GM23248 (cell line): ENCODE data around the gene SMIM13. TPM values are rescaled to one million over a fixed set of nuclear protein-coding genes. Genes with fewer than 3 reads are reported as not detected.

ENCODE experiments used
- DNase-seq: peaks from one replicate; pipeline ENCODE4 v3.0.0-alpha.2; 2015
- H2AFZ ChIP-seq: fragments of 200-600 bp; sonication (generic); 2 replicates; pipeline ENCODE4 v1.6.1; 2016; ENCODE audit warnings: antibody characterized with exemption
- H3F3A ChIP-seq: fragments of 200-600 bp; sonication (generic); 2 replicates; pipeline ENCODE4 v1.6.1; 2016; ENCODE audit warnings: mild to moderate bottlenecking, antibody characterized with exemption, mixed run types; ENCODE audit not compliant: insufficient read depth
- H3K27ac ChIP-seq: fragments of 200-600 bp; sonication (generic); 2 replicates; pipeline ENCODE4 v1.5.1; 2016; ENCODE audit warnings: mild to moderate bottlenecking
- H3K27me3 ChIP-seq: fragments of 200-600 bp; sonication (generic); replicated peaks from 2 replicates; pipeline ENCODE4 v1.6.1; 2016; ENCODE audit warnings: mild to moderate bottlenecking; ENCODE audit not compliant: insufficient read depth
- H3K36me3 ChIP-seq: fragments of 200-600 bp; sonication (generic); 2 replicates; pipeline ENCODE4 v1.6.1; 2016; ENCODE audit warnings: low read depth, mild to moderate bottlenecking
- H3K4me1 ChIP-seq: fragments of 200-600 bp; sonication (generic); 2 replicates; pipeline ENCODE4 v1.6.1; 2016; ENCODE audit warnings: mild to moderate bottlenecking; ENCODE audit not compliant: insufficient read depth
- H3K4me2 ChIP-seq: fragments of 200-600 bp; sonication (generic); one replicate; pipeline ENCODE4 v1.6.1; 2016; ENCODE audit warnings: mild to moderate bottlenecking; ENCODE audit not compliant: unreplicated experiment
- H3K4me3 ChIP-seq: fragments of 200-600 bp; sonication (generic); 2 replicates; pipeline ENCODE4 v1.5.1; 2016; ENCODE audit warnings: mild to moderate bottlenecking
- H3K79me2 ChIP-seq: fragments of 200-600 bp; sonication (generic); 2 replicates; pipeline ENCODE4 v1.6.1; 2016; ENCODE audit warnings: mild to moderate bottlenecking; ENCODE audit not compliant: insufficient read depth
- H3K9ac ChIP-seq: fragments of 200-600 bp; sonication (generic); 2 replicates; pipeline ENCODE4 v1.6.1; 2016; ENCODE audit warnings: mild to moderate bottlenecking
- H3K9me2 ChIP-seq: fragments of 200-600 bp; sonication (generic); 2 replicates; pipeline ENCODE4 v1.6.1; 2016; ENCODE audit warnings: mixed run types, mild to moderate bottlenecking, moderate library complexity; ENCODE audit not compliant: insufficient read depth
- H3K9me3 ChIP-seq: fragments of 200-600 bp; sonication (generic); one replicate; pipeline ENCODE4 v1.6.1; 2017; ENCODE audit warnings: low read depth
- H4K20me1 ChIP-seq: fragments of 200-600 bp; sonication (generic); 2 replicates; pipeline ENCODE4 v1.6.0; 2016; ENCODE audit not compliant: insufficient read depth
- EZH2 ChIP-seq: fragments of 200-600 bp; sonication (generic); IDR thresholded peaks from 2 replicates; pipeline ENCODE4 v1.6.1; 2018; ENCODE audit warnings: antibody characterized with exemption, mild to moderate bottlenecking; ENCODE audit not compliant: insufficient read depth, poor library complexity, severe bottlenecking
- EZH2phosphoT487 ChIP-seq: fragments of 200-600 bp; sonication (generic); IDR thresholded peaks from 2 replicates; pipeline ENCODE4 v1.6.1; 2018; ENCODE audit warnings: antibody characterized with exemption, moderate library complexity, mild to moderate bottlenecking, low read depth; ENCODE audit not compliant: insufficient read depth
- WGBS, 2 experiments: methylation state at CpG; one replicate each; pipeline ENCODE4 v1.1.6; 2015 to 2017; ENCODE audit warnings: low lambda C conversion rate in 2 of 2, low coverage in 1 of 2; ENCODE audit errors: missing lambda C conversion rate in 2 of 2; 5-methylcytosine and 5-hydroxymethylcytosine counted together
- in situ Hi-C: fragments of 300-500 bp; cut with MboI; formaldehyde crosslinking; loops from 2 replicates; pipeline ENCODE4 v1.15.0; 2020
- polyA plus RNA-seq: library from polyadenylated mRNA; unstranded; fragments of >200 nt; fragmentation: Nextera tagmentation; extraction: Ambion mirVana; gene quantifications from 2 replicates; pipeline ENCODE4 v1.2.1, GENCODE V29; 2016
- total RNA-seq: library from RNA; depleted of rRNA; stranded (reverse); fragments of >200 nt; shearing (Covaris generic); gene quantifications from 2 replicates; pipeline ENCODE4 v1.2.3, GENCODE V29; 2014

Gene SMIM13
- total and polyA plus RNA-seq, 2 experiments from 2014 or later: 5.1 to 11.3 TPM

DNA sequence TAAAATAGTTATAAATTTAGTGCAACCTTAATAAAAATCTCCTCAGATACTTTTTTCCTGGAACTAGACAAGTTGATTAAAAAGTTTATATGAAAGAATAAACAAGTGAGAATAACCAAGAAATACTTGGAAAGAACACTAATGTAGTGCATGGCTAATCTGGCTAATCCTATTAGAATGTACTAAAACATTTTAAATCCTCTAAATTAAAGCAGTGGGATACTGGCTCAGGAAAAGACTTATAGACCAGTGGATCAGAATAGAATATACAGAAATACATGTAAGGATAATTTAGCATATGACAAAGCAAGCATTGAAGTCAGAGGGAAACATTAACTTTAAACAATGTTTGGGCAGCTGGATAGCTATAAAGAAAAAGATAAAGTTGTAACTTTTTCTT lies 58.9 kb downstream of the SMIM13 start:
- no peak for DNase-seq
- H3K4me3 ChIP-seq: no peak overlapping the region
- no peak overlapping the region for H3K4me2 ChIP-seq
- in situ Hi-C loops: no loop called here
- H3K4me1 ChIP-seq: no peaks in the 10 kb centered on the region
- no peak overlapping the region for H3K27ac ChIP-seq
- no peaks in the 10 kb centered on the region for H4K20me1 ChIP-seq
- H3K9ac ChIP-seq: no peak overlapping the region
- TF ChIP-seq EZH2 (no peak), EZH2phosphoT487 (no peak)
- no peak overlapping the region for H2AFZ ChIP-seq
- no peaks in the 10 kb centered on the region for H3K27me3 ChIP-seq
- H3K9me2 ChIP-seq: no peaks in the 10 kb centered on the region
- H3F3A ChIP-seq: no peaks in the 10 kb centered on the region
- no peaks in the 10 kb centered on the region for H3K36me3 ChIP-seq
- H3K79me2 ChIP-seq: no peaks in the 10 kb centered on the region
- no peaks in the 10 kb centered on the region for H3K9me3 ChIP-seq

DNA sequence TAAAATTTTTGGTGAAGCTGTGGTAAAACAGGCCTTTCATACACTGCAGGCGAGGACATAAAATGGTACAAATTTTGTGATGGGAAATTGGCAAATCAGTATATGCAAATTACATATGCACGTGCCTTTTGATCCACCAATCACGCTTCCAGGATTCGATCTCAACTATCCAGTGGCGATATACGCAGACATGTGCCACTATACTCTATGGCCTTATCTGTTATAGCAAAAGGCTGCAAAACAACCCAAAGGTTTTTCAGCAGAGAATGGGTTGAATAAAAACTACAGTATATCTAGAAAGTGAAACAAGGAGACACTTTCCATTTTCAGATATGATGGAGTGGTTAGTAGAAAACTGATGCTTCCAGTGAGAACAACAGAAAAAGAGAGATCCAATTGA lies 59.8 kb downstream of the SMIM13 start:
- Histone ChIP-seq H4K20me1 (no peaks in the 10 kb centered on the region), H3K9me2 (no peaks in the 10 kb centered on the region), H3F3A (no peaks in the 10 kb centered on the region), H3K9me3 (no peaks in the 10 kb centered on the region), H3K4me1 (no peaks in the 10 kb centered on the region), H2AFZ (no peak overlapping the region), H3K4me3 (no peak overlapping the region), H3K27ac (no peak overlapping the region), H3K9ac (no peak overlapping the region), H3K79me2 (no peaks in the 10 kb centered on the region), H3K36me3 (no peaks in the 10 kb centered on the region), H3K4me2 (no peak overlapping the region), H3K27me3 (no peaks in the 10 kb centered on the region)
- no peak for TF ChIP-seq EZH2
- no peak for TF ChIP-seq EZH2phosphoT487
- in situ Hi-C loops: no loop called here
- no peak for DNase-seq
- WGBS, 2 experiments: 96% methylated on average over 6 of the region's 6 CpGs

DNA sequence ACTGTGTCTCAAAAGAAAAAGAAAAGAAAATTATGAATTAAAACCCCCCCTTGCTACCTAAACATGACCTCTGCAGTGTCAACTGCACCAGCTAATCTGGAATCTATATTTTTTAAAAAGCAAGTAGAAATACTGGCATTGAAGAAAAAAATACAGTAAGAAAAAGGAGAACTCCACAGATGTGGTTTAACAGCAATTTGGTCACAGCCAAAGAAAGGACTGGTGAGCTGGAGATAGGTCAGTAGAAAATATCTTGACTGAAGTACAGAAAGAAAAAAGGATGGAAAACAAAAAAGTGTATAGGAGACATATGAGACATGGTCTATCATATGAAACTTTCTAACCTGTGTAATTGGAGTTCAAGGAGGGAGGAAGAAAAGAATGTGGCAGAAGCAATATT lies 62.0 kb downstream of the SMIM13 start:
- no peaks in the 10 kb centered on the region for H3K9me3 ChIP-seq
- no peak overlapping the region for H3K27ac ChIP-seq
- H3K4me3 ChIP-seq: no peak overlapping the region
- no peaks in the 10 kb centered on the region for H4K20me1 ChIP-seq
- no peaks in the 10 kb centered on the region for H3F3A ChIP-seq
- H3K4me1 ChIP-seq: no peaks in the 10 kb centered on the region
- no peak overlapping the region for H3K9ac ChIP-seq
- no peaks in the 10 kb centered on the region for H3K27me3 ChIP-seq
- no peaks in the 10 kb centered on the region for H3K79me2 ChIP-seq
- no peak overlapping the region for H3K4me2 ChIP-seq
- H3K9me2 ChIP-seq: no peaks in the 10 kb centered on the region
- no peaks in the 10 kb centered on the region for H3K36me3 ChIP-seq
- TF ChIP-seq EZH2phosphoT487 (no peak), EZH2 (no peak)
- H2AFZ ChIP-seq: no peak overlapping the region
- DNase-seq: no peak
- in situ Hi-C loops: no loop called here

DNA sequence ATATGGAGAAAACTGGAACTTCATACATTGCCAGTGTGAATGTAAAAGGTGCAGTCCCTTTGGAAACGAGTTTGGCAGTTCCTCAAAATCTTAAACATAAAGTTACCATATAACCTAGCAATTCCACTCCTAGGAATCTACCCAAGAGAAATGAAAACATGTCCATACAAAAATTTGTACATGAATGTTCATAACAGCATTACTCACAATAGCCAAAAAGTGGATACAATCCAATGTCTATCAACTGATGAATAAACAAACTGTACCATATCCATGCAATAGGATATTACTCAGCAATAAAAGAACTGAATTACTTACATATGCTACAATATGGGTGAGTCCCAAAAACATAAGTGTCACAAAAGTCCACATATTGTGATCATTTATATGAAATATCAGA lies 66.6 kb downstream of the SMIM13 start:
- no peaks in the 10 kb centered on the region for H3K9me2 ChIP-seq
- H3K27me3 ChIP-seq: no peaks in the 10 kb centered on the region
- no peak overlapping the region for H3K4me2 ChIP-seq
- TF ChIP-seq EZH2phosphoT487 (no peak), EZH2 (no peak)
- no peaks in the 10 kb centered on the region for H3K9me3 ChIP-seq
- H3K4me3 ChIP-seq: no peak overlapping the region
- H3K27ac ChIP-seq: no peak overlapping the region
- no peak overlapping the region for H3K9ac ChIP-seq
- no peaks in the 10 kb centered on the region for H3K79me2 ChIP-seq
- WGBS, 2 experiments: 75 to 84% methylated on average over 1 of the region's 1 CpG
- in situ Hi-C loops: loop anchor here (10.0 kb wide), 1 partner anchor 325 kb away; no protein-coding TSS in a partner anchor
- peaks cover 9% of the 10 kb centered on the region for H3K4me1 ChIP-seq
- no peaks in the 10 kb centered on the region for H4K20me1 ChIP-seq
- no peak overlapping the region for H2AFZ ChIP-seq
- 0 out of 2 replicates have a peak, but pooled peaks cover 11% of the 10 kb centered on the region for H3F3A ChIP-seq
- DNase-seq: no peak
- H3K36me3 ChIP-seq: no peaks in the 10 kb centered on the region
